Neural progenitor cell (in vitro differentiated cells): ENCODE measurements around the gene LILRB1.
"Not testable (repeated sequence)": the region's sequence is repeated elsewhere in the genome, so short reads cannot be mapped to it uniquely, and the experiment has no call there.

ENCODE experiments used
- EZH2 ChIP-seq: fragments of 200-600 bp; sonication (generic); IDR thresholded peaks from 2 replicates; pipeline ENCODE4 v1.6.1; 2017; ENCODE audit warnings: antibody characterized with exemption, mild to moderate bottlenecking, moderate library complexity
- TF ChIP-seq, protein P1 (sequence below): fragments of 200-600 bp; sonication (generic); IDR thresholded peaks from 2 replicates; pipeline ENCODE4 v1.5.1; 2017; ENCODE audit warnings: antibody characterized with exemption, mild to moderate bottlenecking

DNA sequence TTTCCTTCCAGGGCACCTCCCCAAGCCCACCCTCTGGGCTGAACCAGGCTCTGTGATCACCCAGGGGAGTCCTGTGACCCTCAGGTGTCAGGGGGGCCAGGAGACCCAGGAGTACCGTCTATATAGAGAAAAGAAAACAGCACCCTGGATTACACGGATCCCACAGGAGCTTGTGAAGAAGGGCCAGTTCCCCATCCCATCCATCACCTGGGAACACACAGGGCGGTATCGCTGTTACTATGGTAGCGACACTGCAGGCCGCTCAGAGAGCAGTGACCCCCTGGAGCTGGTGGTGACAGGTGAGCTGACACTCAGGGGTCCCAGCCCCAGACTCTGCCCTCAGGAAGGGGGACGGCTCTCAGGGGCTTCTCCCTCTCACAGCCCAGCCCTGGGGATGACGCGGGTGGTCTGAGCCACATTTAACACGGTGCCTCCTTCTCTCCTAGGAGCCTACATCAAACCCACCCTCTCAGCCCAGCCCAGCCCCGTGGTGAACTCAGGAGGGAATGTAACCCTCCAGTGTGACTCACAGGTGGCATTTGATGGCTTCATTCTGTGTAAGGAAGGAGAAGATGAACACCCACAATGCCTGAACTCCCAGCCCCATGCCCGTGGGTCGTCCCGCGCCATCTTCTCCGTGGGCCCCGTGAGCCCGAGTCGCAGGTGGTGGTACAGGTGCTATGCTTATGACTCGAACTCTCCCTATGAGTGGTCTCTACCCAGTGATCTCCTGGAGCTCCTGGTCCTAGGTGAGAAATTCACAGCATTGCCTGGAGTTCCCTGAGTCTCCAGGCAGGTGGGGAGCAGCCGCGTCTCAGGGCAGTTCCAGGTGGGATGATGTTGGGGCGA, 1.4 kb downstream of the LILRB1 start:
- not testable (repeated sequence) for TF ChIP-seq EZH2
- TF ChIP-seq, protein P1, sequence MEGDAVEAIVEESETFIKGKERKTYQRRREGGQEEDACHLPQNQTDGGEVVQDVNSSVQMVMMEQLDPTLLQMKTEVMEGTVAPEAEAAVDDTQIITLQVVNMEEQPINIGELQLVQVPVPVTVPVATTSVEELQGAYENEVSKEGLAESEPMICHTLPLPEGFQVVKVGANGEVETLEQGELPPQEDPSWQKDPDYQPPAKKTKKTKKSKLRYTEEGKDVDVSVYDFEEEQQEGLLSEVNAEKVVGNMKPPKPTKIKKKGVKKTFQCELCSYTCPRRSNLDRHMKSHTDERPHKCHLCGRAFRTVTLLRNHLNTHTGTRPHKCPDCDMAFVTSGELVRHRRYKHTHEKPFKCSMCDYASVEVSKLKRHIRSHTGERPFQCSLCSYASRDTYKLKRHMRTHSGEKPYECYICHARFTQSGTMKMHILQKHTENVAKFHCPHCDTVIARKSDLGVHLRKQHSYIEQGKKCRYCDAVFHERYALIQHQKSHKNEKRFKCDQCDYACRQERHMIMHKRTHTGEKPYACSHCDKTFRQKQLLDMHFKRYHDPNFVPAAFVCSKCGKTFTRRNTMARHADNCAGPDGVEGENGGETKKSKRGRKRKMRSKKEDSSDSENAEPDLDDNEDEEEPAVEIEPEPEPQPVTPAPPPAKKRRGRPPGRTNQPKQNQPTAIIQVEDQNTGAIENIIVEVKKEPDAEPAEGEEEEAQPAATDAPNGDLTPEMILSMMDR: not testable (repeated sequence)
